Endodermal cell (in vitro differentiated cells): ENCODE measurements around the gene BAMBI. TPM values are rescaled to one million over a fixed set of nuclear protein-coding genes. Genes with fewer than 3 reads are reported as not detected.

Experiments
- DNase-seq: peaks from one replicate; pipeline ENCODE4 v3.0.0-alpha.2; 2017
- H3K27ac ChIP-seq: 2 replicates; pipeline ENCODE4 v1.5.1; 2013; ENCODE audit warnings: mild to moderate bottlenecking, low read depth, low read length, moderate library complexity
- H3K27me3 ChIP-seq: 2 replicates; pipeline ENCODE4 v1.6.1; 2013; ENCODE audit warnings: mild to moderate bottlenecking, low read length, moderate library complexity; ENCODE audit not compliant: insufficient read depth, control insufficient read depth, poor library complexity, severe bottlenecking
- H3K36me3 ChIP-seq: 2 replicates; pipeline ENCODE4 v1.7.0; 2013; ENCODE audit warnings: mild to moderate bottlenecking, low read length, moderate library complexity; ENCODE audit not compliant: control insufficient read depth, insufficient read depth
- H3K4me1 ChIP-seq: one replicate; pipeline ENCODE4 v1.7.0; 2013; ENCODE audit warnings: low read length; ENCODE audit not compliant: control insufficient read depth, insufficient read depth
- H3K4me3 ChIP-seq: 2 replicates; pipeline ENCODE4 v1.5.1; 2013; ENCODE audit warnings: mild to moderate bottlenecking, low read length, moderate library complexity
- H3K9ac ChIP-seq: 2 replicates; pipeline ENCODE4 v1.6.1; 2013; ENCODE audit warnings: mild to moderate bottlenecking, low read length, moderate library complexity; ENCODE audit not compliant: poor library complexity, severe bottlenecking; ENCODE audit errors: extremely low read depth
- H3K9me3 ChIP-seq: 2 replicates; pipeline ENCODE4 v1.6.1; 2013; ENCODE audit warnings: mild to moderate bottlenecking, low read length, moderate library complexity; ENCODE audit not compliant: control insufficient read depth
- H3K27ac Mint-ChIP-seq: 2 replicates; pipeline ENCODE4 v1.8.0; 2020; ENCODE audit warnings: mixed read lengths
- H3K27me3 Mint-ChIP-seq: 2 replicates; pipeline ENCODE4 v1.8.0; 2021; ENCODE audit warnings: mild to moderate bottlenecking, mixed read lengths; ENCODE audit not compliant: insufficient read depth
- H3K36me3 Mint-ChIP-seq: 2 replicates; pipeline ENCODE4 v1.8.0; 2020; ENCODE audit warnings: low read depth, mixed read lengths
- H3K4me1 Mint-ChIP-seq: 2 replicates; pipeline ENCODE4 v1.8.0; 2020; ENCODE audit warnings: mixed read lengths
- H3K4me3 Mint-ChIP-seq: 2 replicates; pipeline ENCODE4 v1.8.0; 2020; ENCODE audit warnings: mild to moderate bottlenecking, moderate library complexity, mixed read lengths
- H3K9me3 Mint-ChIP-seq: 2 replicates; pipeline ENCODE4 v1.8.0; 2020; ENCODE audit warnings: mild to moderate bottlenecking, mixed read lengths
- WGBS, 2 experiments: methylation state at CpG; one replicate each; pipeline versions ENCODE4 v1.1.5 to v1.1.7; 2013; ENCODE audit warnings: missing lambda C conversion rate in 2 of 2, mixed read lengths in 1 of 2; ENCODE audit not compliant: insufficient coverage in 1 of 2, insufficient read length in 1 of 2; 5-methylcytosine and 5-hydroxymethylcytosine counted together
- long read RNA-seq, 4 experiments: library from polyadenylated mRNA in 2 of 4; library from RNA in 1 of 4; library from capped mRNA in 1 of 4; stranded (forward) in 3 of 4; unstranded in 1 of 4; transcript quantifications; one replicate each; pipeline ENCODE4 v2.0.0, GENCODE V29; 2020 to 2021; ENCODE audit warnings: inconsistent platforms in 1 of 4
- polyA plus RNA-seq, 2 experiments: library from polyadenylated mRNA; stranded (reverse); fragments of 50-300 nt; gene quantifications; one replicate each; pipeline ENCODE4 v1.2.3, GENCODE V29; 2013
- total RNA-seq, 2 donors: library from RNA; stranded (reverse); fragmentation: NEBNext Ultra II Directional in 1 of 2; extraction: Animal tissue kit (Norgen Biotek cat#: 25700) in 1 of 2; gene quantifications; 2 replicates in 1 of 2; 3 replicates in 1 of 2; pipeline ENCODE4 v1.2.1, GENCODE V29; 2021
- TF ChIP-seq, protein P1 (sequence below): fragments of 200-600 bp; sonication (generic); conservative IDR thresholded peaks from 2 replicates; pipeline ENCODE4 v1.5.0; 2021; ENCODE audit warnings: antibody characterized with exemption, mild to moderate bottlenecking

Gene BAMBI, protein sequence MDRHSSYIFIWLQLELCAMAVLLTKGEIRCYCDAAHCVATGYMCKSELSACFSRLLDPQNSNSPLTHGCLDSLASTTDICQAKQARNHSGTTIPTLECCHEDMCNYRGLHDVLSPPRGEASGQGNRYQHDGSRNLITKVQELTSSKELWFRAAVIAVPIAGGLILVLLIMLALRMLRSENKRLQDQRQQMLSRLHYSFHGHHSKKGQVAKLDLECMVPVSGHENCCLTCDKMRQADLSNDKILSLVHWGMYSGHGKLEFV
- 10 to 100 TPM; 41.4 to 49.2 TPM for total RNA-seq
- polyA plus RNA-seq (2013, experiment 1 of 2): 37.6 TPM
- 37.0 TPM for polyA plus RNA-seq (2013, experiment 2 of 2)
- long read RNA-seq, experiment 1, transcript BAMBI-201 (3 exons, 1,877 nt): major isoform, 40 of 49 reads
- long read RNA-seq, experiment 1, partial matches to known transcripts: 5 of 49 reads
- long read RNA-seq, experiment 1, other reads (novel, unspliced or antisense): 4 of 49 reads
- long read RNA-seq, experiment 2, transcript BAMBI-201 (3 exons, 1,877 nt): major isoform, 75 of 81 reads
- long read RNA-seq, experiment 2, partial matches to known transcripts: 2 of 81 reads
- long read RNA-seq, experiment 2, other reads (novel, unspliced or antisense): 4 of 81 reads
- long read RNA-seq, experiment 3, transcript BAMBI-201 (3 exons, 1,877 nt): major isoform, 10 of 16 reads
- long read RNA-seq, experiment 3, partial matches to known transcripts: 4 of 16 reads
- long read RNA-seq, experiment 3, other reads (novel, unspliced or antisense): 2 of 16 reads
- long read RNA-seq, experiment 4, partial matches to known transcripts: 1 of 1 reads
- long read RNA-seq, experiment 4, other reads (novel, unspliced or antisense): 0 of 1 reads

DNA sequence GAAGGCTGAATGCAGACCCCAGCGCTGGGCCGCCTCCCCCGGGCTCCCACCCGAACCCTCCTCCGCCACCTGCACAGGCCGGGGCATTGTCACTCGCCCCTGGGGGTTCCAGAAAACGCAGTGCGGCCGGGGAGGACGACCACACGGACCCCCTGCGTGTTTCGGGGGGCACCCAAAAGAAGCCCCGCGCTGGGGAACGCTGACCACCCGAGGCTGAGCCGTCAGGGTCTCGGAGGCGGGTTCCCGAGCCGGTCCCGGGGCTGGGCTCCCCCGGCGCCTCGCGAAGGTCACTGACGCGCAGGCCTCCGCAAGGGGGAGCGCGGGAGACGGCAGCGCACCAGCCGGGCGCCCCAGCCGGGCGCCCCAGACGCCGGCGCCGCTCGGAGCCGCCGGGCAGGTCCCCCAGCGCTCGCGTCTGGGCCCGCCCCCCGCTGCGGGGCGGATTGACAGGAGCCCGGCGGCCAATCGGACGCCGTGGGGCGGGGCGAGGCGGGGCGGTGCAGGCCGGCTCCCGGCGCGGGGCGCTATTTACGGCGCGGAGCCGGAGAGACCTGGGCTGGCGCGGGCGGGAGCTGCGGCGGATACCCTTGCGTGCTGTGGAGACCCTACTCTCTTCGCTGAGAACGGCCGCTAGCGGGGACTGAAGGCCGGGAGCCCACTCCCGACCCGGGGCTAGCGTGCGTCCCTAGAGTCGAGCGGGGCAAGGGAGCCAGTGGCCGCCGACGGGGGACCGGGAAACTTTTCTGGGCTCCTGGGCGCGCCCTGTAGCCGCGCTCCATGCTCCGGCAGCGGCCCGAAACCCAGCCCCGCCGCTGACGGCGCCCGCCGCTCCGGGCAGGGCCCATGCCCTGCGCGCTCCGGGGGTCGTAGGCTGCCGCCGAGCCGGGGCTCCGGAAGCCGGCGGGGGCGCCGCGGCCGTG lies at the start of gene BAMBI:
Gene BAMBI (plus strand): TSS at position 554 of the 920 bp plus-strand sequence. CDS start 377 bp downstream, outside the sequence.
- Histone ChIP-seq H3K27ac (peak within 1 kb of the TSS; percentile 59), H3K9me3 (no peaks in the 10 kb centered on the region), H3K27me3 (peaks cover 28% of the 10 kb centered on the region), H3K9ac (peak within 1 kb of the TSS; percentile 71), H3K4me3 (peak within 1 kb of the TSS; percentile 96), H3K36me3 (peaks cover 12% of the 10 kb centered on the region), H3K4me1 (peaks cover 7% of the 10 kb centered on the region)
- peaks cover 43% of the 10 kb centered on the region for H3K4me1 Mint-ChIP-seq
- peak within 1 kb of the TSS; percentile 90 for H3K4me3 Mint-ChIP-seq
- peak; percentile 95 for DNase-seq
- peaks cover 24% of the 10 kb centered on the region for H3K36me3 Mint-ChIP-seq
- WGBS, 2 experiments: 0 to 1% methylated on average over 27 to 120 of the region's 120 CpGs
- no peaks in the 10 kb centered on the region for H3K9me3 Mint-ChIP-seq
- peaks cover 19% of the 10 kb centered on the region for H3K27me3 Mint-ChIP-seq
- H3K27ac Mint-ChIP-seq: peak within 1 kb of the TSS; percentile 88
- TF ChIP-seq, protein P1, sequence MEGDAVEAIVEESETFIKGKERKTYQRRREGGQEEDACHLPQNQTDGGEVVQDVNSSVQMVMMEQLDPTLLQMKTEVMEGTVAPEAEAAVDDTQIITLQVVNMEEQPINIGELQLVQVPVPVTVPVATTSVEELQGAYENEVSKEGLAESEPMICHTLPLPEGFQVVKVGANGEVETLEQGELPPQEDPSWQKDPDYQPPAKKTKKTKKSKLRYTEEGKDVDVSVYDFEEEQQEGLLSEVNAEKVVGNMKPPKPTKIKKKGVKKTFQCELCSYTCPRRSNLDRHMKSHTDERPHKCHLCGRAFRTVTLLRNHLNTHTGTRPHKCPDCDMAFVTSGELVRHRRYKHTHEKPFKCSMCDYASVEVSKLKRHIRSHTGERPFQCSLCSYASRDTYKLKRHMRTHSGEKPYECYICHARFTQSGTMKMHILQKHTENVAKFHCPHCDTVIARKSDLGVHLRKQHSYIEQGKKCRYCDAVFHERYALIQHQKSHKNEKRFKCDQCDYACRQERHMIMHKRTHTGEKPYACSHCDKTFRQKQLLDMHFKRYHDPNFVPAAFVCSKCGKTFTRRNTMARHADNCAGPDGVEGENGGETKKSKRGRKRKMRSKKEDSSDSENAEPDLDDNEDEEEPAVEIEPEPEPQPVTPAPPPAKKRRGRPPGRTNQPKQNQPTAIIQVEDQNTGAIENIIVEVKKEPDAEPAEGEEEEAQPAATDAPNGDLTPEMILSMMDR: peak; percentile 72

- Mint-ChIP-seq H3K27ac (no peak overlapping the region), H3K4me1 (peaks cover 18% of the 10 kb centered on the region)
These were observed 49.0 kb upstream of the BAMBI start for GRCh38 chr10:28628184-28628893.

More at GRCh38 chr10:28628184-28628893, 49.0 kb upstream of the BAMBI start:
- no peak overlapping the region for H3K4me3 ChIP-seq
- no peak overlapping the region for H3K9ac ChIP-seq
- H3K9me3 Mint-ChIP-seq: no peaks in the 10 kb centered on the region
- H3K27me3 Mint-ChIP-seq: peaks cover 3% of the 10 kb centered on the region
- TF ChIP-seq, protein P1: peak; percentile 97
- no peak overlapping the region for H3K27ac ChIP-seq
- H3K36me3 ChIP-seq: no peaks in the 10 kb centered on the region
- H3K4me3 Mint-ChIP-seq: no peak overlapping the region
- peaks cover under 1% of the 10 kb centered on the region for H3K36me3 Mint-ChIP-seq
- H3K9me3 ChIP-seq: no peaks in the 10 kb centered on the region
- 35 to 44% methylated on average over 12 to 15 of the region's 15 CpGs for WGBS, 2 experiments
- peaks cover 3% of the 10 kb centered on the region for H3K4me1 ChIP-seq
- H3K27me3 ChIP-seq: no peaks in the 10 kb centered on the region
- DNase-seq: peak; percentile 94
